HG03442 (cell line): ENCODE results near the gene UCK2.
"Not testable (repeated sequence)": the region's sequence is repeated elsewhere in the genome, so short reads cannot be mapped to it uniquely, and the experiment has no call there.

Experiments used
- ATAC-seq: cut with Tn5 transposase; IDR thresholded peaks from one replicate; pipeline ENCODE4 v1.9.1; 2021; ENCODE audit warnings: mild to moderate bottlenecking, moderate library complexity; ENCODE audit not compliant: unreplicated experiment

UCK2 gene

DNA sequence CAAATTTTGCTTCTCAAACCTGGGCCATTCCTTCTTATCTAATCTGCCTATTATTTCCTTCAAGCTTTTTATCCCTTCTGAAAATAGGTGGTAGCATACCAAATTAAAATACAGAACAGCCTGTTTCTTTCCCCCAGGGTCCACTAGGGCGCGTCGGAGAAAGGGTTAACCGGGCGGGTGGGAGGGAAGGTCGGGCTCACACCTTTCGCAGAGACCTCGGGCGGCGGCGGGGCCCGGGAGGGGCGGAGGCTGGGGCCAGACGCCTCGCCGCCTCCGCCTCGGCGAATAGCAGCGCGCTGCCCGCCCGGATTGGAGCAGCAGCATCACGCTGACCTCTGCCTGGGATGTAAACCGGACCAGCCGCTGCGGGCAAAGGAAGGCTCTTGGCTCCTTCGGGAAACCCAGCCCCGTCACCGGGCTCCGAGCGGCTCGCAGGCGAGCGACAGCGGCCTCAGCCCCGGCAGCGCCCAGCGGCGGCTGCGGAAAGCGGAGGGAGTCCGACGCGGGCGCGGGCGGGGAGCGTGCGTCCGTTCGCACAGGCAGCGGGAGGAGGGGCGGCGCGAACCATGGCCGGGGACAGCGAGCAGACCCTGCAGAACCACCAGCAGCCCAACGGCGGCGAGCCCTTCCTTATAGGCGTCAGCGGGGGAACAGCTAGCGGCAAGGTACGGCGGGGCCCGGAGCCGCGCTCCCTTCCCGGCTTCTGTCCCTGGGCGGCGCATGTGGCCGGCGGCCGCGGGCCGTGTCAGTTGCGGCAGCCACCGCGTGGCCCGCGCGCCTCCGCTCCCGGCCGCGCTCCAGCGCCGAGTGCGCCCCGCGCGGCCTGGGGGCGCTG is at the start of gene UCK2:
Gene UCK2, plus strand, starts transcription at position 347 of the 835 bp plus-strand sequence. Its CDS starts 220 bp downstream, at position 567.
- ATAC-seq: peak; percentile 60

GRCh38 chr1:165778197-165778596 is 49.2 kb upstream of the UCK2 start:
- ATAC-seq: not testable (repeated sequence)

DNA sequence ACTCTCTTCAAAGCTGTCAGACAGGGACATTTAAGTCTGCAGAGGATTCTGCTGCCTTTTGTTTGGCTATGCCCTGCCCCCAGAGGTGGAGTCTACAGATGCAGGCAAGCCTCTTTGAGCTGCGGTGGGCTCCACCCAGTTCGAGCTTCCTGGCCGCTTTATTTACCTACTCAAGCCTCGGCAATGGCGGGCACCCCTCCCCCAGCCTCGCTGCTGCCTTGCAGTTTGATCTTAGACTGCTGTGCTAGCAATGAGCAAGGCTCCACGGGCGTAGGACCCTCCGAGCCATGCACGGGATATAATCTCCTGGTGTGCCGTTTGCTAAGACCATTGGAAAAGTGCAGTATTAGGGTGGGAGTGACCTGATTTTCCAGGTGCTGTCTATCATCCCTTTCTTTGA is 43.9 kb upstream of the UCK2 start:
- ATAC-seq: not testable (repeated sequence)

GRCh38 chr1:165787741-165788140 is 39.7 kb upstream of the UCK2 start:
- no peak for ATAC-seq

GRCh38 chr1:165793951-165794350 is 33.5 kb upstream of the UCK2 start:
- ATAC-seq: no peak

DNA sequence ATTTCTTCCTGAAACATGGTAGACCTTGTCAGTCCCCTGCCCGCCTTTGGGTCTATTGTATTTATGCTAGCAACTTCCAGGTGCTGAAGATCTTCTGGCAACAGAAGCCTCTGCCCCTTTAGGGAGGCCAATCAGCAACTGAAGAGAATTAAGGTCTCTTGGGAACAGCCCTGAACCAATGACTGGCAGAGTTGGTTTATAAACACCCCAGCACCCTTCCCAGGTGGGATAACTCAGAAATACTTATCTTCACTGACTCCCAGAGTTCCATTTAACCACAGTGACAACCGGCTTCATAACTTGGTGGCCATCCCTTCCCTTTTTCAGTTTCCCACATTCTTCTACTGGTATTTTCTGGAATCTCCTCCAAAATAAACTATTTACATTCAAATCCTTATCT is 31.5 kb upstream of the UCK2 start:
- no peak for ATAC-seq

- ATAC-seq: no peak
These were observed 28.0 kb upstream of the UCK2 start for GRCh38 chr1:165799387-165799786.

DNA sequence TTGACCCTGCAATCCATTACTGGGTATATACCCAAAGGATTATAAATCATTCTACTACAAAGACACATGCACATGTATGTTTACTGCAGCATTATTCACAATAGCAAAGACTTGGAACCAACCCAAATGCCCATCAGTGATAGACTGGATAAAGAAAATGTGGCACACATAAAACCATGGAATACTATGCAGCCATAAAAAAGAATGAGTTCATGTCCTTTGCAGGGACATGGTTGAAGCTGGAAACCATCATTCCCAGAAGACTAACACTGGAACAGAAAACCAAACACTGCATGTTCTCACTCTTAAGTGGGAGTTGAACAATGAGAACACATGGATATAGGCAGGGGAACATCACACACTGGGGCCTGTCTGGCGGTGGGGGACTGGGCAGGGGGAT is 22.9 kb upstream of the UCK2 start:
- not testable (repeated sequence) for ATAC-seq

DNA sequence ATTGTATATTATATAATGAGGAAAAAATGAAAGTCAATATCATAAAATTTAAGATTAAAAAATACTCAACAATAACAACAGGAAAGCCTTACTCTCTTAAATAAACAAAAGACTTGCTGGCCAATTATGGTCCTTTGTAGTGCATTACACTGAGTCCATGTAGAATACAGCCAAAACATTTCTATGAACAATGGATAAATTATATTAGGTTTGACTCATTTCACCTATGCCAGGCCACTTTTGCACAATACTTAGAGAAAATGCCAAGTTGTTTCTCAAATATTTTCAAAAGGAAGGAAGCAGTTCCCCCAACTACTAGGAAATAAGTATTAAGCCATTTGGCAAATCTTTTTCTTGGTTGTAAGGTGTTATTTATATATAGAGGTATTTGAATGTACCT is 19.8 kb upstream of the UCK2 start:
- ATAC-seq: no peak

DNA sequence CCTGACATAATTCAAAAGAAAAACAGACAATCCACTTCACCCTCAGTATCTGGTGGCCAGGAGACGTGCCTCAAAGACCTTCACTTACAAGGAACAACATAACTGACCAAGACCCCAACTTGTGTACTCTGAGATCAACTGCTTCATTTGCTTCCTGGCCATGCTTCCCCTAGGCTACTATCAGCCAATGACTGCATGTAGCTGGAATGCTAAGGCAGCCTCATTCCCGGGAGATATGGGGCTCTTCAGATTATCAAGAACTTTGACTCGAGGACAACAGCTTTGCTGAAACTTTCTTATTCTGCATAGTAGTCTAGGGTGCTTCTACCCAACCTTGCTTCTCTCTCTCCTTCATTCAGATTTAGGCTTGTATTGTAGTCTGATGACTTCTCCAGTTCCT is 11.7 kb upstream of the UCK2 start:
- no peak for ATAC-seq

GRCh38 chr1:165816157-165816556 is 11.3 kb upstream of the UCK2 start:
- no peak for ATAC-seq

GRCh38 chr1:165816826-165817497 is 10.5 kb upstream of the UCK2 start:
- ATAC-seq: no peak

DNA sequence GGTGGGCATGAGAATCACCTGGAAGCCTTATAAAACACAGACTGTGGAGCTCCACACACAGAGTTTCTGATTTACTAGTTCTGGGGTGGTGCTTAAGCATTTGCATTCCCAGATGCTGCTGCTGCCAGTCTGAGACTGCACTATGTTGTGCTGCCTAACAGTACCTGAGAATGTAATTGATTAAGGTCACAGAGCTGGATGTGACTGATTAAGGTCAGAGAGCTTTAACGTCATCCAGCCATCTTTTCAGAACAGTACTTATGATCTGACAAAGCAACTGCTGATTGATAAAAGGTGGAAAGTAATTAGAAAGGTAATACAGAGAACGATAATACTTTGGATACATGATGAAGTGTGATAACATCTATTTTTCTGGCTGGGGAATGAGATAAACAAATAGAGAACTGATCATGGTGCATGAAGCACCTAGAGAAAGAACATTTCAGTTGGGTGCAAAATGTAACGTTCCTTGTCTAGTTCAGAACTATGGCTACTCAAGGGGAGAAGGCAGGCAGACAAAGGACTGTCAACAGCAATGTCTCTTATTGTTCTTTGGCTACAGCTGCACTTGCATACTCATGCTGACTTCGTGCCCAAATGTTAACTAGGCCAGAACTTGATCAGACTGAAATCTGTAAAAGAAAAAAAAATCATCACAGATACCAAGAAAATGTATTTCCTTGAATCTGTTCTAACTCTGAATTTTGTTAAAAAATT is 3.7 kb upstream of the UCK2 start:
- no peak for ATAC-seq

DNA sequence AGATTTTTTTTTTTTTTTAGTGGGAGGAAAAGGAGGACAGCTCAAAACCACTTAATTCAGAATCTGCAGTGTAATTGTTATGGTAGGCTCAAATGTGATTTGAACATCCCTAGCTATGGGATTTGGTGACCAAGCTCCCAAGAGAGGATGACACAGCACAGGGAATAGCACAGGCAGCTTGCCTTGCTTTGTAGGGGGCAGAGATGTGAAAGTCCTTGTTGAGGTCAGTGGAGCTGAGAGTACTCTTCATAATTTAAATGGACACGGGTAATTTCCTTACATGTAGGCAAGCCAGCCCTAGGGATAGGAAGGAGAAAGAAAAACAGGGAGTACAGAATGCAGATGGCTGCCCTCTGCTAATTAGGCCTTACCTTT is 3.2 kb upstream of the UCK2 start:
- ATAC-seq: no peak

DNA sequence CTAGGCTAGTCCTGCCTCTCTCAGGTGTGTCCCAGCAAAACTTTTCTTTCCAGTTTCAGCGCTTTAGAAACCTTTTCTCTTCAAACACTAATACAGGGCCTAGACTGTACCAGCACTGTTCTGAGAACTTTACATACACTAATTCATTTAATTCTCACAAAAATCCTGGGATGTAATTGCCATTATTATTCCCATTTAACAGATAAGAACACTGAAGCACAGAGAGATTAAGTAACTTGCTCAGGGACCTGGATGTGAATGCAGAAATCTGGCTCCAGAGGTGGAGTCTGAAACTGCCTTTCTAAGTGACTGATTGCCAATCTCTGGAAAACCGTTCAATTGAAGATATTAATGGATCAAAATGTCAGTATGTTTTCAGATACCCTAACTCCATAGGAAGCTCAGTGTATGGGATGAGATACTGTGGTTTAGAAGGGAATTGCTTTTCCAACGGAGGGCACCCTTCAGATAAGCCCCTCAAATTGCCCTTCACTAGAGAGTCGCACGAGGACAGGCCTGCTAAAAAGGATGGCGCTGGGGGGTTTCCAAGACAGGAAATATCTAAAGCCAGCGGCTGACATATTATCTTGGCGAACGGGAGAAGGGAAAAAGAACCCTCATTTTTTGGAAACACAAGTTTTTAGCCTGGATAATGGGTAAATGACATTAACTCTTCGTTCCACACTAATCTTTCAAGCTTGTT is 698 bp upstream of the UCK2 start:
- no peak for ATAC-seq

GRCh38 chr1:165828103-165828668 is 772 bp downstream of the UCK2 start:
- ATAC-seq: peak; percentile 44

- no peak for ATAC-seq
These were observed 1.4 kb downstream of the UCK2 start for GRCh38 chr1:165828669-165829329.

- ATAC-seq: no peak
These were observed 2.5 kb downstream of the UCK2 start for GRCh38 chr1:165829888-165830287.

- ATAC-seq: no peak
These were observed 3.7 kb downstream of the UCK2 start for GRCh38 chr1:165831146-165831545.

DNA sequence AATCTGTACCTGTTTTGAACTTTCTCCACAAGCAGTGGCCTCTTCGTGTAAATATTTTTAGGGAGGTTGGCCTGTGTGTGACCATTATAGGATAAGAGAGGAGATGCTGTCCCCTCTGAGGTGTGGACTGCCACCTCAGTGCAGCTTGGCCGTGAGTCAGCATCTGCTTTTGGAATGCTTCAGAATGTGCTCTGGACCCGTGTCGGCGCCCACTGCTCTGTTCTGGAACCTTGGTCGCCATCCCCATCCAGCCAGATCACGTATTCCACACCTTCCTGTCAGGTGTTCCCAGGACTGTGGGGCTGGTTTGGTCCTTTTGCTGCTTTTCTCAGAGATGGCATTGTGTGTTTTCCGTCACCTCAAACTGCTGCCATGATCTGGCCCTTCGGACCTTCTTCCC is 5.5 kb downstream of the UCK2 start:
- ATAC-seq: no peak
